Stimulated activated naive CD8-positive, alpha-beta T cell treated with anti-CD3 and anti-CD28 coated beads, Interleukin-15, amount 100 ng/mL, for 72 hours (primary cell): Measurements from ENCODE around the gene NINJ1.
A peak's percentile ranks its signal among the peaks of the same experiment; 100 is the strongest.

ENCODE experiments used
- ATAC-seq: fragments of 150-1000 bp; cut with Tn5 transposase; 2 replicates; pipeline ENCODE4 v1.10.0; 2021; ENCODE audit warnings: mild to moderate bottlenecking, moderate library complexity
- DNase-seq, 2 donors: peaks; one replicate each; pipeline ENCODE4 v3.0.0; 2021 to 2022
- H3K27ac Mint-ChIP-seq, 2 donors: one replicate each; pipeline ENCODE4 v1.8.0; 2022; ENCODE audit warnings: mild to moderate bottlenecking in 2 of 2, mixed read lengths in 2 of 2, moderate library complexity in 2 of 2
- H3K27me3 Mint-ChIP-seq: one replicate; pipeline ENCODE4 v1.8.0; 2022; ENCODE audit warnings: mixed read lengths
- H3K4me1 Mint-ChIP-seq: one replicate; pipeline ENCODE4 v1.8.0; 2022; ENCODE audit warnings: mild to moderate bottlenecking, mixed read lengths
- H3K4me3 Mint-ChIP-seq, 2 donors: one replicate each; pipeline ENCODE4 v1.8.0; 2022; ENCODE audit warnings: mild to moderate bottlenecking in 2 of 2, mixed read lengths in 2 of 2, moderate library complexity in 1 of 2
- H3K9me3 Mint-ChIP-seq, 2 donors: one replicate each; pipeline ENCODE4 v1.8.0; 2022; ENCODE audit warnings: mixed read lengths in 2 of 2

The NINJ1 gene

GRCh38 chr9:93085676-93086075, 48.4 kb downstream of the NINJ1 start:
- H3K4me3 Mint-ChIP-seq: no peak overlapping the region
- no peaks in the 10 kb centered on the region for H3K27me3 Mint-ChIP-seq
- DNase-seq (no peak), ATAC-seq (no peak)
- H3K27ac Mint-ChIP-seq: no peak overlapping the region
- H3K4me1 Mint-ChIP-seq: peaks cover 76% of the 10 kb centered on the region
- peaks cover 5 to 14% of the 10 kb centered on the region in 2 donors for H3K9me3 Mint-ChIP-seq

GRCh38 chr9:93084471-93084881, 49.6 kb downstream of the NINJ1 start:
- DNase-seq (no peak), ATAC-seq (no peak)
- Mint-ChIP-seq H3K27me3 (no peaks in the 10 kb centered on the region), H3K9me3 (peaks cover 5 to 9% of the 10 kb centered on the region in 2 donors), H3K27ac (no peak overlapping the region), H3K4me3 (no peak overlapping the region), H3K4me1 (peaks cover 73% of the 10 kb centered on the region)

- Mint-ChIP-seq H3K27ac (peak overlapping the region; percentile 96 to 98), H3K27me3 (no peaks in the 10 kb centered on the region), H3K4me3 (peak overlapping the region; percentile 65 to 73), H3K9me3 (peaks cover 5 to 9% of the 10 kb centered on the region in 2 donors), H3K4me1 (peaks cover 67% of the 10 kb centered on the region)
- ATAC-seq (peak; percentile 82), DNase-seq (peak in 1 of 2 donors; percentile 55)
Observed at GRCh38 chr9:93083592-93084470, 50.2 kb downstream of the NINJ1 start.

- Mint-ChIP-seq H3K4me3 (peak overlapping the region; percentile 26 to 48), H3K27me3 (no peaks in the 10 kb centered on the region), H3K27ac (peak overlapping the region; percentile 96 to 98), H3K9me3 (peaks cover 5 to 9% of the 10 kb centered on the region in 2 donors), H3K4me1 (peaks cover 60% of the 10 kb centered on the region)
- DNase-seq (no peak), ATAC-seq (peak; percentile 70)
Observed at GRCh38 chr9:93082841-93083411, 51.1 kb downstream of the NINJ1 start.

GRCh38 chr9:93081931-93082330, 52.1 kb downstream of the NINJ1 start:
- peaks cover 64% of the 10 kb centered on the region for H3K4me1 Mint-ChIP-seq
- no peak for ATAC-seq
- H3K9me3 Mint-ChIP-seq: peaks cover 5 to 9% of the 10 kb centered on the region in 2 donors

GRCh38 chr9:93081081-93081529, 52.9 kb downstream of the NINJ1 start:
- H3K9me3 Mint-ChIP-seq: peaks cover 5 to 9% of the 10 kb centered on the region in 2 donors
- DNase-seq (no peak), ATAC-seq (no peak)
- H3K27me3 Mint-ChIP-seq: no peaks in the 10 kb centered on the region
- no peak overlapping the region for H3K4me3 Mint-ChIP-seq
- H3K27ac Mint-ChIP-seq: no peak overlapping the region
- peaks cover 66% of the 10 kb centered on the region for H3K4me1 Mint-ChIP-seq

More at GRCh38 chr9:93081931-93082330, 52.1 kb downstream of the NINJ1 start:
- Mint-ChIP-seq H3K27ac (no peak overlapping the region), H3K4me3 (no peak overlapping the region), H3K27me3 (no peaks in the 10 kb centered on the region)
- no peak for DNase-seq

- Mint-ChIP-seq H3K27ac (no peak overlapping the region), H3K4me3 (no peak overlapping the region), H3K9me3 (peaks cover 0 to 4% of the 10 kb centered on the region in 2 donors), H3K4me1 (peaks cover 71% of the 10 kb centered on the region), H3K27me3 (no peaks in the 10 kb centered on the region)
- DNase-seq: no peak
- no peak for ATAC-seq
Observed at GRCh38 chr9:93080406-93080805, 53.6 kb downstream of the NINJ1 start.

- peaks cover 0 to 4% of the 10 kb centered on the region in 2 donors for H3K9me3 Mint-ChIP-seq
- H3K4me1 Mint-ChIP-seq: peaks cover 80% of the 10 kb centered on the region
- DNase-seq: no peak
- H3K4me3 Mint-ChIP-seq: no peak overlapping the region
- H3K27ac Mint-ChIP-seq: no peak overlapping the region
- no peaks in the 10 kb centered on the region for H3K27me3 Mint-ChIP-seq
- ATAC-seq: no peak
Observed at GRCh38 chr9:93079371-93079770, 54.7 kb downstream of the NINJ1 start.

GRCh38 chr9:93077811-93078210, 56.2 kb downstream of the NINJ1 start:
- H3K27ac Mint-ChIP-seq: peak overlapping the region in 1 of 2 donors; percentile 55
- no peak for ATAC-seq

GRCh38 chr9:93077367-93077766, 56.7 kb downstream of the NINJ1 start:
- Mint-ChIP-seq H3K9me3 (no peaks in the 10 kb centered on the region), H3K27me3 (no peaks in the 10 kb centered on the region), H3K4me1 (peaks cover 76% of the 10 kb centered on the region), H3K27ac (peak overlapping the region in 1 of 2 donors; percentile 55), H3K4me3 (no peak overlapping the region)
- DNase-seq (no peak), ATAC-seq (peak; percentile 35)

More at GRCh38 chr9:93077811-93078210, 56.2 kb downstream of the NINJ1 start:
- Mint-ChIP-seq H3K27me3 (no peaks in the 10 kb centered on the region), H3K9me3 (no peaks in the 10 kb centered on the region), H3K4me1 (peaks cover 76% of the 10 kb centered on the region), H3K4me3 (no peak overlapping the region)
- no peak for DNase-seq

- peak overlapping the region in 1 of 2 donors; percentile 48 for H3K27ac Mint-ChIP-seq
- H3K4me3 Mint-ChIP-seq: no peak overlapping the region
- H3K4me1 Mint-ChIP-seq: peaks cover 76% of the 10 kb centered on the region
- H3K9me3 Mint-ChIP-seq: no peaks in the 10 kb centered on the region
- DNase-seq (no peak), ATAC-seq (no peak)
- no peaks in the 10 kb centered on the region for H3K27me3 Mint-ChIP-seq
Observed at GRCh38 chr9:93076792-93077128, 57.3 kb downstream of the NINJ1 start.

GRCh38 chr9:93076101-93076791, 57.8 kb downstream of the NINJ1 start:
- Mint-ChIP-seq H3K9me3 (no peaks in the 10 kb centered on the region), H3K27me3 (no peaks in the 10 kb centered on the region), H3K27ac (peak overlapping the region in 1 of 2 donors; percentile 48), H3K4me1 (peaks cover 76% of the 10 kb centered on the region), H3K4me3 (no peak overlapping the region)
- DNase-seq (no peak), ATAC-seq (no peak)

GRCh38 chr9:93072383-93072795, 61.7 kb downstream of the NINJ1 start:
- Mint-ChIP-seq H3K27ac (no peak overlapping the region), H3K9me3 (no peaks in the 10 kb centered on the region), H3K4me1 (peaks cover 84% of the 10 kb centered on the region), H3K4me3 (no peak overlapping the region), H3K27me3 (no peaks in the 10 kb centered on the region)
- DNase-seq (no peak), ATAC-seq (peak; percentile 15)
